ENCODE measurements around the gene FOXP1. TPM values are rescaled to one million over a fixed set of nuclear protein-coding genes. Genes with fewer than 3 reads are reported as not detected.

Gene FOXP1
- total and polyA plus RNA-seq, 2 of the 13 experiments (the other 11 are each of a cell fraction or from before 2014, with no cell fraction given) = 40.4 to 59.0 TPM

GRCh38 chr3:70933105-70933810 lies 650.3 kb downstream of the FOXP1 start (continued):
- TF ChIP-seq ZNF30 (CRISPR knock-in tag; IDR thresholded peaks at IDR 0.05) (no peak), ZBTB1 (CRISPR knock-in tag; IDR thresholded peaks at IDR 0.05; ENCODE audit: borderline replicate concordance) (no peak), FOSL2 (CRISPR knock-in tag; IDR thresholded peaks at IDR 0.05) (no peak), NCOR1 (IDR thresholded peaks at IDR 0.05; ENCODE audit: borderline replicate concordance, low read length) (no peak)

DNA sequence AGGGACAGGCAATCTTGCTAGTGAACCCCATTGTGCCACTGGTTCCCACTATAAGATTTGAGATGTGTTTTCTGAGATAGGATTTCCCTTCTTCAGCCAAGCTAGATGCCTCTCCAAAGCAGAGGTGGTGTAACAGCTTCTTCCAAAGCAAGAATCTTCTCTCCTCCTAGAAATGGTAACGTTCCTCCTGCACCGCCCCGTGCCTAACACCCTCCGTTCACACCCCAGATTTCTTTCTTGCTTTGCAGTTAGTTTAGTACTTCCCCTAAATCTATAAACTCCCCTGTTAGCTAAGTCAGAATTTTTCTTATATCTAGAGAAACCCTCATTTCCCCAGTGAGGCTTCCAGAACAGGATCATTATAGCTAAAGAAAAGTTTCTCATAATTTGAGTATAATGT lies 653.5 kb downstream of the FOXP1 start:
- Histone ChIP-seq H3K27ac (ENCODE audit: extremely low read length, insufficient read depth, low read length) (no peak overlapping the region), H3K4me2 (ENCODE audit: low read depth, low read length) (no peak overlapping the region), H3K36me3 (replicated peaks in 1 of 2; ENCODE audit: control insufficient read depth in 1 of 2, insufficient read depth in 2 of 2, low read length in 2 of 2) (no peaks in the 10 kb centered on the region), H3K4me3 (replicated peaks in 1 of 3; ENCODE audit: insufficient read depth in 1 of 3, low read depth in 2 of 3, low read length in 3 of 3) (no peak overlapping the region), H3K79me2 (ENCODE audit: insufficient read depth, low read length) (no peaks in the 10 kb centered on the region), H3K27me3 (ENCODE audit: control insufficient read depth in 1 of 2, insufficient read depth in 2 of 2, low read length in 2 of 2) (peaks cover 0 to 16% of the 10 kb centered on the region in 2 experiments; a peak in 4 of 5 replicates), H3K9me3 (ENCODE audit: low read length) (no peaks in the 10 kb centered on the region), H4K20me1 (ENCODE audit: insufficient read depth, low read length) (no peaks in the 10 kb centered on the region), H3K4me1 (ENCODE audit: insufficient read depth, low read length) (no peaks in the 10 kb centered on the region), H3K9ac (ENCODE audit: insufficient read depth, low read depth, low read length) (no peak overlapping the region), H2AFZ (ENCODE audit: low read length) (no peak overlapping the region)
- no TSS peak for BruUV-seq (replicated peaks)
- CTCF ChIA-PET (ENCODE audit: low intra/inter-chr PET ratio, low total read pairs) = no interaction called here
- intact Hi-C loops (cut with micrococcal nuclease; ENCODE audit: unreplicated experiment) = no loop called here
- FAIRE-seq (no peak), ATAC-seq (no peak), DNase-seq (ENCODE audit: low spot score) (no peak)
- POLR2A ChIA-PET = no interaction called here
- in situ Hi-C loops (cut with HindIII; ENCODE audit: extremely low pct_ligation_motif_present, low pct_unique_long_range_greater_than_20kb) = no loop called here
- WGBS (ENCODE audit: low lambda C conversion rate) = 34% methylated on average over 4 of the region's 4 CpGs
- TF ChIP-seq ARID3A (IDR thresholded peaks at IDR 0.05; ENCODE audit: low read depth, low read length) = no peak
- no peak for TF ChIP-seq KDM1A (CRISPR knock-in tag; IDR thresholded peaks at IDR 0.05)
- no peak for TF ChIP-seq ZNF782 (CRISPR knock-in tag; IDR thresholded peaks at IDR 0.05; ENCODE audit: borderline replicate concordance)
